IPS-18c (cell line): Measurements from ENCODE around the gene PPARD.
"Not testable (repeated sequence)": the region's sequence is repeated elsewhere in the genome, so short reads cannot be mapped to it uniquely, and the experiment has no call there.

ENCODE experiments used
- H3K4me3 ChIP-seq: 2 replicates; pipeline ENCODE4 v1.7.0; 2013; ENCODE audit warnings: low read depth, mild to moderate bottlenecking, low read length, moderate library complexity; ENCODE audit not compliant: insufficient read depth
- H3K9me3 ChIP-seq: one replicate; pipeline ENCODE4 v1.6.1; 2013; ENCODE audit warnings: mild to moderate bottlenecking, low read length, moderate library complexity; ENCODE audit not compliant: control insufficient read depth, insufficient read depth

PPARD gene

DNA sequence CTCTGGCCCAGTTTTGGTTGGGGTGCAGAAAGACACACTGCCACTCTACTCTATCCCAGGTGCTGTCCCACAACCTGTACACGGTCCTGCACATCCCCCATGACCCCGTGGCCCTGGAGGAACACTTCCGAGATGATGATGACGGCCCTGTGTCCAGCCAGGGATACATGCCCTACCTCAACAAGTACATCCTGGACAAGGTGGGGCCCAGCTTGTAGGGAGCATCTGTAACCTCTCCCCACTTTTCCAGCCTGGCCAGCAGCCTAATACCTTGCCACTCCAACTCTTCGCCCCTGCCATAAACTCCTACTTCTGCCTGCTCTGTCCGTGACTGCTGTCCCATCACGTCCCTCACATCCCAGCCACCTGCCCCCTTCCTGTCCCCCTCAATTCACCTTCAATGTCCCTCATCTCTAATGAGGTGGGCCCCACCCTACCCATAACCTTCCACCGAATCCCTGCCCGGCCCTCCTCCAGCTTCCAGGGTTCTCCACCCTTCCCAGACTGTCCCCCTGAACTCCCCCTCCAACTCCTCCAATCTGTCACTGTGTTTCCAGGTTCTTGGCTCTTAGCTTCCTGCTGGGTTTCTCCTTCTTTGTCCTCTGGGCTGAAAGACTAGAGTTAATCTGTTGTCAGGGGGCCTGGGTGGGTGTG lies 32.6 kb upstream of the PPARD start:
- H3K4me3 ChIP-seq: no peak overlapping the region
- H3K9me3 ChIP-seq: no peaks in the 10 kb centered on the region

DNA sequence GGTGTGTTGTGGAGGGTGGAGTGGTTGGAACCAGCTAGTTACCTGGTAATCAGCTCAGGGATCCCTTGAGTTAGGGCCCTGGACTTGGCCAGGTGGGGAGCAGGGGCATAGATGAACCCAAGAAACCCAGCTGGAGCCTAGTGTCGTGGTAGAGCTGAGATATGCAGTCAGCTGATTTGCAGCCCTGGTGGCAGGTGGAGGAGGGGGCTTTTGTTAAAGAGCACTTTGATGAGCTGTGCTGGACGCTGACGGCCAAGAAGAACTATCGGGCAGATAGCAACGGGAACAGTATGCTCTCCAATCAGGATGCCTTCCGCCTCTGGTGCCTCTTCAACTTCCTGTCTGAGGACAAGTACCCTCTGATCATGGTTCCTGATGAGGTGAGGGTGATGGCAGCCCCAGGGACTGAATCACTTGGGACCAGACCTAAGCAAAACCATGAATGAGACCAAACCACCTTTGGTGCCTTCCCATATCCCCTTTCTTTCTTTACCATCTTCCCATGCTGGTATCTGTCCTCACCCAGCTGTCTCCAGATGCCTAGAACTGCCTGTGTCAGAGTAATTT lies 32.0 kb upstream of the PPARD start:
- Histone ChIP-seq H3K4me3 (no peak overlapping the region), H3K9me3 (no peaks in the 10 kb centered on the region)

DNA sequence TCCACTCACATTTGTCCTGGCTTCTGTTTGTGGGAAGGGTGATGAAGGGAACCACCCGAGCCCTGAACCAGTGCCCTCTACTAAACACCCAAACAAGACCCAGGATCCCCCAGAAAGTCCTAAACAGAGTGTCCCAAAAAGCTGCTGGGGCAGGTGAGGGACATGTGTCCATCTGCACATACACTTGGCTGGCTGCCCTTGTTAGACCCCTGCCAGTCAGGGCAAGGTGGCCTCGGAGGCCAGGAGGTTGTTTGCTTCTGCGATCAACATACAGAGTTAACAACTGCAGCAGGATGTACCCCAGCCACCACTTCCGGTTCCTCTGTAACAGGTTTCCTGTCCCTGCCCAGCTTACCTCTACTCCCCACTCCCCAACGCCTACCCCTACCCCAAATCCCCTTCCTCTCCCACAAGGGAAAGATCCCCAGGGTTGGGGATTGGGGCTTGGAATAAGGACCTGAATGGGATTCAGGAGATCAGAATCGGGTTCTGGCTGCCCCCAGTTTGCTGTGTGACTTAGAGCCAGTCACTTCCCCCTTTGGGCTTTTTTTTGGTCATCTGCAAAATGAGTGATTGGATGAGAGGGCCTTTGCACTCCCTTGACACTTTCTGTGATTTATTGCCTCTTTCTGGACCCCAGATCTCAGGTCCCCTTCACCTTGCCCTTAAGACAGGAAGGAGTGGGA lies 30.8 kb upstream of the PPARD start:
- Histone ChIP-seq H3K4me3 (no peak overlapping the region), H3K9me3 (no peaks in the 10 kb centered on the region)

DNA sequence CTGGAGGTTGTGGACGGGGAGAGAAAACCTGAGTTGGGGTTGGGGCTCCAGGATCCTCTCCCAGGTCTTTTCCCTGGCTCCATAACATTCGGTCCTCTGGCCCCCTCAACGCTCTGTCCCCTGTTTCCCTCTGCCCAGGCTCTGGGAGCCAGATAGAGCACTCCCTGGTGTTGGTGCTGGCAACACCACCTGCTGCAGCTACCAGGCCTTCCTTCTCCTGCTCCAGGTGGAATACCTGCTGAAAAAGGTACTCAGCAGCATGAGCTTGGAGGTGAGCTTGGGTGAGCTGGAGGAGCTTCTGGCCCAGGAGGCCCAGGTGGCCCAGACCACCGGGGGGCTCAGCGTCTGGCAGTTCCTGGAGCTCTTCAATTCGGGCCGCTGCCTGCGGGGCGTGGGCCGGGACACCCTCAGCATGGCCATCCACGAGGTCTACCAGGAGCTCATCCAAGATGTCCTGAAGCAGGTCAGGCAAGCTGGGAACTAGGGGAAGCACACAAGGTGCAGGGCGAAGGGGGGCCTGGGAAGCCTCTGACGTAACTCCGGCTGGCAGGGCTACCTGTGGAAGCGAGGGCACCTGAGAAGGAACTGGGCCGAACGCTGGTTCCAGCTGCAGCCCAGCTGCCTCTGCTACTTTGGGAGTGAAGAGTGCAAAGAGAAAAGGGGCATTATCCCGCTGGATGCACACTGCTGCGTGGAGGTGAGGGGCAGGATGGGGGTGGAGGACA lies 30.1 kb upstream of the PPARD start:
- no peak overlapping the region for H3K4me3 ChIP-seq

DNA sequence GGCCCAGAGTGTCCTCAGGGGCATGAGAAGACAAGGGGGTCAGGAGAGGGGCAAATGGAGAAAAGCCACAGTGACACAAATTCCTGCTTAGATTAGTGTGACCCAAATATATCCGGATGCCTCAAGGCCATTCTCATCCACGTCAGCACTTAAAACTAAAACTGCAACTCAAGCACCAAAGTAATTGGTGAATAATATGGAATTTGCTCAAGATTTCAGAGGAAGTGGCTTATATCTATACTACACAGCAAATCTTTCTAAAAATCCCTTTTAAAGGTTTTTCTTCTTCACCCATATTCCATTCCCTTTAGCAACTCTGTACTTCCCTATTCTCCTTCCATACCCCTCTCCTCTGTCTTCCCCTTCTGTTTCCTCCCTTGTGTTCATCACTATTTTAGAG lies 29.6 kb upstream of the PPARD start:
- Histone ChIP-seq H3K9me3 (no peaks in the 10 kb centered on the region), H3K4me3 (no peak overlapping the region)

More for the DNA sequence above, 30.1 kb upstream of the PPARD start:
- no peaks in the 10 kb centered on the region for H3K9me3 ChIP-seq

DNA sequence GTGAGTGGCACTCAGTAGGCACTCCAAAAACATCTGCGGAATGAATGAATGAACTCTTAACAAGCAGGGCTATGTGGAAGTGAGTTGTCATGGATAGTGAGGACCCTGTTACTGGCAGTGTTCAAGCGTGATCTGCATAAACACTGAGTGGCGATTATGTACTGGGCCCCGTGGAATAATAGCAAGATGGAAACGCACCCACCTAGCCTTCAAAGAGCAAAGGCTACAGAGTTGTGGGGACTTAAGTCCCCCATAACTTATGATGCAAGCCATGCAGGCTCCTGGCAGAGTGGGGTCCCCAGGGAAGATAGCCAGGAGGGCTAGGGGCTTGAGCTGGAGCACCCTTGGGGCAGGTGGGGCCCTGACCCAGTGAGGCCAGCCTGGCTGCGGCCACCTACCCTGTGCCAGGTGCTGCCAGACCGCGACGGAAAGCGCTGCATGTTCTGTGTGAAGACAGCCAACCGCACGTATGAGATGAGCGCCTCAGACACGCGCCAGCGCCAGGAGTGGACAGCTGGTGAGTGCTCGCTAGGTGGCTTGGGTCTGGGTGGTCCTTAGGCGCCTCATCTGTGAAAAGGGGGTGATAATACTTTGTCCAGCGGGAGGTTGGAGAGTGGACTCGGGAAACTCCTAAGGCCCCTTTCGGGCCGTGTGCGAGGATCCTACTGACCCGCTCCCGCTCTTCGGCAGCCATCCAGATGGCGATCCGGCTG lies 24.7 kb upstream of the PPARD start:
- Histone ChIP-seq H3K4me3 (peak overlapping the region; percentile 70), H3K9me3 (no peaks in the 10 kb centered on the region)

DNA sequence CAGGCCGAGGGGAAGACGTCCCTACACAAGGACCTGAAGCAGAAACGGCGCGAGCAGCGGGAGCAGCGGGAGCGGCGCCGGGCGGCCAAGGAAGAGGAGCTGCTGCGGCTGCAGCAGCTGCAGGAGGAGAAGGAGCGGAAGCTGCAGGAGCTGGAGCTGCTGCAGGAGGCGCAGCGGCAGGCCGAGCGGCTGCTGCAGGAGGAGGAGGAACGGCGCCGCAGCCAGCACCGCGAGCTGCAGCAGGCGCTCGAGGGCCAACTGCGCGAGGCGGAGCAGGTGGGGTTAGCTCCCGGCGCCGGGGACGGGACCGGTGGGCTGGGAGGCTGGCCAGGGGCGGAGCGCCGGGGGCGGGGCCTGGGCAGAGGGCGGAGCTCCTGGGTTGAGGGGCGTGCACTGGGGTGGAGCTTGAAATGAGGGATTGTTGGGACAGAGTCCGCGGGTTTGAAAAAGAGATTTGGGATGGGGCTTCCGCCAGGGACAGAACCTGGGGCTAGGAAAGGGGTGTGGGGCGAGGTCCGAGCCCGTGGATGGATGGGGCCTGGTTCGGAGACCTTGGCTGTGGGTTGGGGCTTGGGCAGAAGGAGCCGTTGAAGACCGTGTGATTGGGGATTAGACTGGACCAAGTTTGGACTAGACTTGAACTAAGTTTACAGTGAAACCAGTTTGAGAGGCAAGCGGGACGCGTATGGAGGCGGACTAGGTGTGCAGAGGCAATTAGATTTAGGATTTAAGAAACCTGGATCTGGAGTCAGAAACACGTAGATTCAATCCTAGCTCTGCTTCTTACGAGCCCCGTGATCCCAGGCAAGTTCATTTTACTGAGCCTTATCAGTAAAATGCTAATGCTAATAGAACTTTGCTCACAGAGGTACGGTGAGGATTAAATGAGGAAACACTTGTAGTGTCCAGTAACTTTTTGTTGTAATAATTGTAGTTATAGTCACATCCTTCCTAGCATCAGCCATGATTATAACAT lies 23.9 kb upstream of the PPARD start:
- H3K9me3 ChIP-seq: no peaks in the 10 kb centered on the region
- peak overlapping the region; percentile 70 for H3K4me3 ChIP-seq

DNA sequence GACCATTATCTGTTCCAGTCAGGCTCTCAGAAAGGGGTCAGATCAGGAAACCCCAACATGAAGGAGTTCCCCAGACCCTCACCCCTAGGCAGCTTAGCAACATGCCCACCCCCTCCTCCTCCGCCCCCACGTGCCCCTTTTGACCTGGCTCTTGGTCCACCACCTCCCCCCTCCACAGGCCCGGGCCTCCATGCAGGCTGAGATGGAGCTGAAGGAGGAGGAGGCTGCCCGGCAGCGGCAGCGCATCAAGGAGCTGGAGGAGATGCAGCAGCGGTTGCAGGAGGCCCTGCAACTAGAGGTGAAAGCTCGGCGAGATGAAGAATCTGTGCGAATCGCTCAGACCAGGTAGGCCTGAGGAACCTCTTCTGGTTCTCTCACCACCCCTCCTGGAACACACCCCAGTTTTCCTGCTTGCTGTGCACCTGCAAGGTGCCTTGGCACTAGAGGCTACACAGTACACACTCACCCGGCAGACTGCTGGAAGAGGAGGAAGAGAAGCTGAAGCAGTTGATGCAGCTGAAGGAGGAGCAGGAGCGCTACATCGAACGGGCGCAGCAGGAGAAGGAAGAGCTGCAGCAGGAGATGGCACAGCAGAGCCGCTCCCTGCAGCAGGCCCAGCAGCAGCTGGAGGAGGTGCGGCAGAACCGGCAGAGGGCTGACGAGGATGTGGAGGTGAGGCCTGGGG lies 22.9 kb upstream of the PPARD start:
- Histone ChIP-seq H3K9me3 (no peaks in the 10 kb centered on the region), H3K4me3 (no peak overlapping the region)

DNA sequence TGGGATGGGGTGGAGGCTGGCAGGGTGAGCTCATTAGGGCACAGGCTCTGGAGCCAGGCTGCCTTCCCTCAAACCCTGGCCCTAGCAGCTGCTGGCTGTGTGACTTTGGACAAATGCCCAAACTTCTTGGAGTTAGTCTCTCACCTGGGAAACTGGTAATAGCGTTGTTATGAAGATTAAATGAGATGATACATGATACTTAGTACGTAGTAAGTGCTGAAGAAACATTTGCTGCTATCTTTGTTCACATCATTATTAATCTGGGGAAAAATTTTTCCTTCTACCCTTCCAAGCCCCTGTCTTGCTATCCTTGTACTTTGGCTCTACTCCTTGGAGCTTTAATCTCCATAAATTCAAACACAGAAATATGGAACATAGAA lies 22.3 kb upstream of the PPARD start:
- Histone ChIP-seq H3K9me3 (no peaks in the 10 kb centered on the region), H3K4me3 (no peak overlapping the region)

DNA sequence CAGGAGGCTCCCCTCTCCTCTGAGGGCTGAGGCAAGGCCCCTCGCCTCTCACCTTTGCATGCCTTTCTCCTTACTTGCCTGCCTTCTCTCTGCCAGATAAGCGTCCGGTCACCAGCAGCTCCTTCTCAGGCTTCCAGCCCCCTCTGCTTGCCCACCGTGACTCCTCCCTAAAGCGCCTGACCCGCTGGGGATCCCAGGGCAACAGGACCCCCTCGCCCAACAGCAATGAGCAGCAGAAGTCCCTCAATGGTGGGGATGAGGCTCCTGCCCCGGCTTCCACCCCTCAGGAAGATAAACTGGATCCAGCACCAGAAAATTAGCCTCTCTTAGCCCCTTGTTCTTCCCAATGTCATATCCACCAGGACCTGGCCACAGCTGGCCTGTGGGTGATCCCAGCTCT lies 21.3 kb upstream of the PPARD start:
- Histone ChIP-seq H3K4me3 (no peak overlapping the region), H3K9me3 (no peaks in the 10 kb centered on the region)

DNA sequence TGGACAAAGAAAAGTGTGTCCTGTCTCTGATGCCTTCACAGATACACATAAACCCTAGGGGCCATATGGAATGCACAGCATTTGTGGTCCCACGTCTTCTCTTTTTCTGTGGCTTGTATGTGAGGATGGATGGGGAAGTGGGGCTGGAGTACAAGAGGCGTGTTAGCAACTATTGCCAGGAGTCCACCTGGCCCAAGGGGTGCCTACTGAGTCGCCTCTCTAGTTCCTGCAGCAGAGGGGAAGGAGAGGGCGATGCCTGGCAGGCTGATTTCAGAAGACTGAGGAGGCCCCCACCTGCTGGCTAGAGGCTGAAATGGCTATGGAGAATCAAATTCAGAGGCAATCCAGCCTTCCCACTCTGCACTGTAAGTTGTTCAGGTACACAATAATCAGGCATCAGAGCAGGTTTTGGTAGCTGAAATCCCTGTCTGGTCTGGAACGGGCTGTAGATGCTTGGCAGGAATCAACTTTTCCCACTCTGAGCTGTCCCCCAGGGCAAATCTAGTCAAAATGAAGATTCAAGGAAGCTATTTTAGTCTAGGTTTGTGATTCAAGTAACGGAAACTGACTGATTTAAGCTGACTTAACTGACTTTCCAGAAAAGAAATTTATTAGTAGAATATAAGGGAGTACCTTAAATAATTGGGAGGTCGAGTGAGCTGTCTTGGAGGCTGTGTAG lies 14.9 kb upstream of the PPARD start:
- H3K9me3 ChIP-seq: peaks cover 7% of the 10 kb centered on the region
- H3K4me3 ChIP-seq: no peak overlapping the region

DNA sequence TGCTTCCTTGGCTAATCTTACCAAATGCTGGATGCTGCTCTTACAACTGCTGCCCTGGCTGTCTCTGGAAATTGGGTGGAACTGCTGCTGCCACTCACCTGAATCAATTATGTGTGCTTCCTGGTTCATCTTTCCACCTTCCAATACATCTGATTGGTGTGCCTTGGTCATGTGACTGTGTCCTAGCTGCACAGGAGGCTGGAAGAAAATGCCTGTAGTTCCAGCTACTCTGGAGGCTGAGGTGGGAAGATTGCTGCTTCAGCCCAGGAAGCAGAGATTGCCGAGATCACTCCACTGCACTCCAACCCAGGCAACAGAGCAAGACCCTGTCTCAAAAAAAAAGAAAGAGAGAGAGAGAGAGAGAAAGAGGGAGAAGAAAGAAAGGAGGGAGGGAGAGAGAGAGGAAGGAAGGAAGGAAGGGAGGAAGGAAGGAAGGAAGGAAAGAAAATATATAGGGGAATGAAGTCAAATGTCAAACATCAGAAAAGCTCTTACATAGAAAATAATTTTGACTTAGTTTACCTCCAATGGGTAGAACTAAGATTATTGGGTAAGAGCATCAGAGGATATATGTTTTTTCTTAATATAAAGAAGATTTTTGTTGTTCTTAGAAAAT lies 14.1 kb upstream of the PPARD start:
- Histone ChIP-seq H3K4me3 (no peak overlapping the region), H3K9me3 (peaks cover 7% of the 10 kb centered on the region)

DNA sequence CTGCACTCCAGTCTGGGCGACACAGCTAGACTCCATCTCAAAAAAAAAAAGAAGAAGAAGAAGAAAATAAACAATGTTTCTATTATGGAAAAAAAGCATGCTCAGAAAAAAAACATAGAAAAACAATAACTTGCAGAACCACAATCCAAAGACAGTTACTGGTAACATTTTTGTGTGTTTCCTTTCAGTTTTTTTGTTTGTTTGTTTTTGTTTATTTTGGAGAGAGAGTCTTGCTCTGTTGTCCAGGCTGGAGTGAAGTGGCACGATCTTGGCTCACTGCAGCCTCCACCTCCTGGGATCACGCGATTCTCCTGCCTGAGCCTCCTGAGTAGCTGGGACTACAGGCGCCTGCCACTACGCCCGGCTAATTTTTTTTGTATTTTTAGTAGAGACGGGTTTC lies 13.4 kb upstream of the PPARD start:
- not testable (repeated sequence) for H3K4me3 ChIP-seq, H3K9me3 ChIP-seq

DNA sequence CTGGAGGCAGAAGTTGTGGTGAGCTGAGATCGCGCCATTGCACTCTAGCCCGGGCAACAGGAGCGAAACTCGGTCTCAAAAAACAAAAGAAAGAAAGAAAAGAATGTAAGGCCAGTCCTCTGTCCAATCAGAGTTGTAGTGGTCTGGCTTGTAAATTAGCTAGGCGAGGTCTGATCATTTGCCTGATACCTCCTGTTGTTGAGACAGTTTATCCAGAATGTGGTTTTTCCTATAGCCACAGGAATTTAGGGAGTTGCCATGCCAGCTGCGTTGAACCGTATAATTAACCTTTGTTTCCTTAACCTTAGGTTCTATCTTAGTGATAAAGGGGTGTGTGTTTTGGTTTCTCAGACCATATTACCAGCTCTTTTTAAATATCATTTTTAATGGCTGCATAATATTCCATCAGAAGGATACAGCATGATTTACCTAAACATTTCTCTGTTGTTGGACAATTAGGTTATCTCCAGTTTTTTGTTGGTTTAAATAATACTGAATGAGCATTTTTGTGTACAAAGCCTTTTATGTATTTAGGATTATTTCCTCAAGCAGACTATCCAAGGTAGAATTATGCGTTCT lies 11.7 kb upstream of the PPARD start:
- Histone ChIP-seq H3K4me3 (no peak overlapping the region), H3K9me3 (peaks cover 7% of the 10 kb centered on the region)
